Measurements from ENCODE around the gene PRDX3. TPM values are rescaled to one million over a fixed set of nuclear protein-coding genes. Genes with fewer than 3 reads are reported as not detected.

PRDX3 gene
- total and polyA plus RNA-seq, 12 donors: 150 to 935 (median 425) TPM

GRCh38 chr10:119177708-119178371, 772 bp downstream of the PRDX3 start:
- DNase-seq: peak in 2 of 7 donors; percentile 22 to 28
- Histone ChIP-seq H3K27ac (peak overlapping the region in 4 of 5 donors; percentile 47 to 98 (median 88)), H3K36me3 (replicated peaks in 1 of 2) (peaks cover 0 to 17% of the 10 kb centered on the region in 2 donors), H3K9me3 (replicated peaks in 1 of 3) (no peaks in the 10 kb centered on the region), H3K27me3 (no peaks in the 10 kb centered on the region), H3K4me1 (replicated peaks in 1 of 2) (peaks cover 10 to 37% of the 10 kb centered on the region in 2 donors), H3K4me3 (peak overlapping the region; percentile 20 to 89 (median 61))
- TF ChIP-seq POLR2A (IDR thresholded peaks at IDR 0.05): no peak
- no peak for TF ChIP-seq CTCF (IDR thresholded peaks at IDR 0.05)
- 20 to 22% (median 21%) methylated on average over 21 of the region's 21 CpGs for WGBS, 4 donors
- intact Hi-C loops (cut with DNase I): no loop called here

GRCh38 chr10:119176166-119176565, 2.4 kb downstream of the PRDX3 start:
- TF ChIP-seq POLR2A (IDR thresholded peaks at IDR 0.05) (no peak), CTCF (IDR thresholded peaks at IDR 0.05) (no peak)
- intact Hi-C loops (cut with DNase I): no loop called here
- Histone ChIP-seq H3K4me1 (replicated peaks in 1 of 2) (peaks cover 10 to 37% of the 10 kb centered on the region in 2 donors), H3K9me3 (replicated peaks in 1 of 3) (no peaks in the 10 kb centered on the region), H3K4me3 (no peak overlapping the region), H3K27ac (no peak overlapping the region), H3K36me3 (replicated peaks in 1 of 2) (peaks cover 0 to 34% of the 10 kb centered on the region in 2 donors), H3K27me3 (no peaks in the 10 kb centered on the region)
- no peak for DNase-seq
- WGBS, 4 donors: 89 to 94% (median 92%) methylated on average over 6 of the region's 6 CpGs

DNA sequence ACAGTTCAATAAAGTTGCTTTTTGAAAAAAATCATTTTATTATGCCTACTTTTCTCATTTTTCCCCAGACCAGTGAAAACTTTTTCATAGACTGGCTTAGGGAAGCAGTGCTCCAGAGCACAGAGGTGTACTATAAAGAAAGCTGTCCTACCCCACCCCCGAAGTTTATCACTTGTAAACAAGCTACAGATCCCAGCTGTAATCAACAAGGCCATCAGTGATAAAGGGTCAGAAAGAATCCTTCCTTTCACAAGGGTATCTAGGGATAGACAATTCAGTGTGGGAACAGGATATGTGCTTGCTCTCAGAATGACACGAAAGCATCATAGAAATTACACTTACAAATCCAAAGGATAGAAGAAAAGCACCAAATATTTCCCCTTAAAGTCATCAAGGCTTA, 4.5 kb downstream of the PRDX3 start:
- Histone ChIP-seq H3K36me3 (replicated peaks in 1 of 2) (peaks cover 0 to 53% of the 10 kb centered on the region in 2 donors), H3K4me3 (no peak overlapping the region), H3K4me1 (replicated peaks in 1 of 2) (peaks cover 10 to 36% of the 10 kb centered on the region in 2 donors)

GRCh38 chr10:119167041-119167440, 11.6 kb downstream of the PRDX3 start:
- no peaks in the 10 kb centered on the region for H3K9me3 ChIP-seq (replicated peaks in 1 of 3)
- no peak for TF ChIP-seq POLR2A (IDR thresholded peaks at IDR 0.05)
- no peak for TF ChIP-seq CTCF (IDR thresholded peaks at IDR 0.05)
- intact Hi-C loops (cut with DNase I): no loop called here
- peaks cover 9 to 22% of the 10 kb centered on the region in 2 donors for H3K4me1 ChIP-seq (replicated peaks in 1 of 2)
- no peak for DNase-seq
- H3K36me3 ChIP-seq (replicated peaks in 1 of 2): peaks cover 0 to 42% of the 10 kb centered on the region in 2 donors
- WGBS, 4 donors: 82 to 84% (median 84%) methylated on average over 8 of the region's 8 CpGs
- H3K27ac ChIP-seq: peak overlapping the region in 2 of 5 donors; percentile 91 to 92
- no peak overlapping the region for H3K4me3 ChIP-seq
- no peaks in the 10 kb centered on the region for H3K27me3 ChIP-seq

More for the DNA sequence above, 4.5 kb downstream of the PRDX3 start:
- no peak for TF ChIP-seq POLR2A (IDR thresholded peaks at IDR 0.05)
- TF ChIP-seq CTCF (IDR thresholded peaks at IDR 0.05): no peak
- 36 to 56% (median 48%) methylated on average over 2 of the region's 2 CpGs for WGBS, 4 donors
- no peaks in the 10 kb centered on the region for H3K9me3 ChIP-seq (replicated peaks in 1 of 3)
- no peak overlapping the region for H3K27ac ChIP-seq
- intact Hi-C loops (cut with DNase I): no loop called here
- DNase-seq: no peak
- no peaks in the 10 kb centered on the region for H3K27me3 ChIP-seq

All from adrenal gland (tissue), 12 donors.